ENCODE measurements around the gene TMCO6.

DNA sequence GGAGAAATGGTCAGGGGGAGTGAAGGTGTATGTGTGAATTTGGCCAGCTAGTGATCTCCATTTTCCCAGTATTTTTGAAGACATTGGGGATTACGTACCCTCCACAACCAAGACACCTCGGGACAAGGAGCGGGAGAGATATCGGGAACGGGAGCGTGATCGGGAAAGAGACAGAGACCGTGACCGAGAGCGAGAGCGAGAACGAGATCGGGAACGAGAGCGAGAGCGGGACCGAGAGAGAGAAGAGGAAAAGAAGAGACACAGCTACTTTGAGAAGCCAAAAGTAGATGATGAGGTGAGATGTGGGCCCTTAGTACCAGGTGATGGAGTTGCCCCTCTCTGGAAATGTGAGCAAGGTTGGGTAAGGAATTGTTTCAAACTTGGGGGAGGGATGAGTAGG is 19.6 kb downstream of the TMCO6 start:
- TF ChIP-seq, protein P1, sequence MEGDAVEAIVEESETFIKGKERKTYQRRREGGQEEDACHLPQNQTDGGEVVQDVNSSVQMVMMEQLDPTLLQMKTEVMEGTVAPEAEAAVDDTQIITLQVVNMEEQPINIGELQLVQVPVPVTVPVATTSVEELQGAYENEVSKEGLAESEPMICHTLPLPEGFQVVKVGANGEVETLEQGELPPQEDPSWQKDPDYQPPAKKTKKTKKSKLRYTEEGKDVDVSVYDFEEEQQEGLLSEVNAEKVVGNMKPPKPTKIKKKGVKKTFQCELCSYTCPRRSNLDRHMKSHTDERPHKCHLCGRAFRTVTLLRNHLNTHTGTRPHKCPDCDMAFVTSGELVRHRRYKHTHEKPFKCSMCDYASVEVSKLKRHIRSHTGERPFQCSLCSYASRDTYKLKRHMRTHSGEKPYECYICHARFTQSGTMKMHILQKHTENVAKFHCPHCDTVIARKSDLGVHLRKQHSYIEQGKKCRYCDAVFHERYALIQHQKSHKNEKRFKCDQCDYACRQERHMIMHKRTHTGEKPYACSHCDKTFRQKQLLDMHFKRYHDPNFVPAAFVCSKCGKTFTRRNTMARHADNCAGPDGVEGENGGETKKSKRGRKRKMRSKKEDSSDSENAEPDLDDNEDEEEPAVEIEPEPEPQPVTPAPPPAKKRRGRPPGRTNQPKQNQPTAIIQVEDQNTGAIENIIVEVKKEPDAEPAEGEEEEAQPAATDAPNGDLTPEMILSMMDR (conservative IDR thresholded peaks at IDR 0.05; ENCODE audit: low read depth in 2 of 2), result no peak
- TF ChIP-seq POLR2AphosphoS5 (IDR thresholded peaks at IDR 0.05; ENCODE audit: low read depth) (no peak), EZH2phosphoT487 (IDR thresholded peaks at IDR 0.05; ENCODE audit: unreplicated experiment) (no peak), ZNF114 (CRISPR knock-in tag; IDR thresholded peaks at IDR 0.05) (no peak), JUNB (IDR thresholded peaks at IDR 0.05; ENCODE audit: unreplicated experiment) (no peak), EZH2 (IDR thresholded peaks at IDR 0.05; ENCODE audit: low read depth, unreplicated experiment) (no peak), CREB1 (CRISPR knock-in tag; IDR thresholded peaks at IDR 0.05; ENCODE audit: low read depth) (no peak), STAT1 (IDR thresholded peaks at IDR 0.05; ENCODE audit: unreplicated experiment) (no peak)
- TF ChIP-seq, protein P2, sequence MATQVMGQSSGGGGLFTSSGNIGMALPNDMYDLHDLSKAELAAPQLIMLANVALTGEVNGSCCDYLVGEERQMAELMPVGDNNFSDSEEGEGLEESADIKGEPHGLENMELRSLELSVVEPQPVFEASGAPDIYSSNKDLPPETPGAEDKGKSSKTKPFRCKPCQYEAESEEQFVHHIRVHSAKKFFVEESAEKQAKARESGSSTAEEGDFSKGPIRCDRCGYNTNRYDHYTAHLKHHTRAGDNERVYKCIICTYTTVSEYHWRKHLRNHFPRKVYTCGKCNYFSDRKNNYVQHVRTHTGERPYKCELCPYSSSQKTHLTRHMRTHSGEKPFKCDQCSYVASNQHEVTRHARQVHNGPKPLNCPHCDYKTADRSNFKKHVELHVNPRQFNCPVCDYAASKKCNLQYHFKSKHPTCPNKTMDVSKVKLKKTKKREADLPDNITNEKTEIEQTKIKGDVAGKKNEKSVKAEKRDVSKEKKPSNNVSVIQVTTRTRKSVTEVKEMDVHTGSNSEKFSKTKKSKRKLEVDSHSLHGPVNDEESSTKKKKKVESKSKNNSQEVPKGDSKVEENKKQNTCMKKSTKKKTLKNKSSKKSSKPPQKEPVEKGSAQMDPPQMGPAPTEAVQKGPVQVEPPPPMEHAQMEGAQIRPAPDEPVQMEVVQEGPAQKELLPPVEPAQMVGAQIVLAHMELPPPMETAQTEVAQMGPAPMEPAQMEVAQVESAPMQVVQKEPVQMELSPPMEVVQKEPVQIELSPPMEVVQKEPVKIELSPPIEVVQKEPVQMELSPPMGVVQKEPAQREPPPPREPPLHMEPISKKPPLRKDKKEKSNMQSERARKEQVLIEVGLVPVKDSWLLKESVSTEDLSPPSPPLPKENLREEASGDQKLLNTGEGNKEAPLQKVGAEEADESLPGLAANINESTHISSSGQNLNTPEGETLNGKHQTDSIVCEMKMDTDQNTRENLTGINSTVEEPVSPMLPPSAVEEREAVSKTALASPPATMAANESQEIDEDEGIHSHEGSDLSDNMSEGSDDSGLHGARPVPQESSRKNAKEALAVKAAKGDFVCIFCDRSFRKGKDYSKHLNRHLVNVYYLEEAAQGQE (IDR thresholded peaks at IDR 0.05; ENCODE audit: unreplicated experiment), result no peak
- TF ChIP-seq, protein P3, sequence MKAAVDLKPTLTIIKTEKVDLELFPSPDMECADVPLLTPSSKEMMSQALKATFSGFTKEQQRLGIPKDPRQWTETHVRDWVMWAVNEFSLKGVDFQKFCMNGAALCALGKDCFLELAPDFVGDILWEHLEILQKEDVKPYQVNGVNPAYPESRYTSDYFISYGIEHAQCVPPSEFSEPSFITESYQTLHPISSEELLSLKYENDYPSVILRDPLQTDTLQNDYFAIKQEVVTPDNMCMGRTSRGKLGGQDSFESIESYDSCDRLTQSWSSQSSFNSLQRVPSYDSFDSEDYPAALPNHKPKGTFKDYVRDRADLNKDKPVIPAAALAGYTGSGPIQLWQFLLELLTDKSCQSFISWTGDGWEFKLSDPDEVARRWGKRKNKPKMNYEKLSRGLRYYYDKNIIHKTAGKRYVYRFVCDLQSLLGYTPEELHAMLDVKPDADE (IDR thresholded peaks at IDR 0.05), result no peak
- TF ChIP-seq, protein P4, sequence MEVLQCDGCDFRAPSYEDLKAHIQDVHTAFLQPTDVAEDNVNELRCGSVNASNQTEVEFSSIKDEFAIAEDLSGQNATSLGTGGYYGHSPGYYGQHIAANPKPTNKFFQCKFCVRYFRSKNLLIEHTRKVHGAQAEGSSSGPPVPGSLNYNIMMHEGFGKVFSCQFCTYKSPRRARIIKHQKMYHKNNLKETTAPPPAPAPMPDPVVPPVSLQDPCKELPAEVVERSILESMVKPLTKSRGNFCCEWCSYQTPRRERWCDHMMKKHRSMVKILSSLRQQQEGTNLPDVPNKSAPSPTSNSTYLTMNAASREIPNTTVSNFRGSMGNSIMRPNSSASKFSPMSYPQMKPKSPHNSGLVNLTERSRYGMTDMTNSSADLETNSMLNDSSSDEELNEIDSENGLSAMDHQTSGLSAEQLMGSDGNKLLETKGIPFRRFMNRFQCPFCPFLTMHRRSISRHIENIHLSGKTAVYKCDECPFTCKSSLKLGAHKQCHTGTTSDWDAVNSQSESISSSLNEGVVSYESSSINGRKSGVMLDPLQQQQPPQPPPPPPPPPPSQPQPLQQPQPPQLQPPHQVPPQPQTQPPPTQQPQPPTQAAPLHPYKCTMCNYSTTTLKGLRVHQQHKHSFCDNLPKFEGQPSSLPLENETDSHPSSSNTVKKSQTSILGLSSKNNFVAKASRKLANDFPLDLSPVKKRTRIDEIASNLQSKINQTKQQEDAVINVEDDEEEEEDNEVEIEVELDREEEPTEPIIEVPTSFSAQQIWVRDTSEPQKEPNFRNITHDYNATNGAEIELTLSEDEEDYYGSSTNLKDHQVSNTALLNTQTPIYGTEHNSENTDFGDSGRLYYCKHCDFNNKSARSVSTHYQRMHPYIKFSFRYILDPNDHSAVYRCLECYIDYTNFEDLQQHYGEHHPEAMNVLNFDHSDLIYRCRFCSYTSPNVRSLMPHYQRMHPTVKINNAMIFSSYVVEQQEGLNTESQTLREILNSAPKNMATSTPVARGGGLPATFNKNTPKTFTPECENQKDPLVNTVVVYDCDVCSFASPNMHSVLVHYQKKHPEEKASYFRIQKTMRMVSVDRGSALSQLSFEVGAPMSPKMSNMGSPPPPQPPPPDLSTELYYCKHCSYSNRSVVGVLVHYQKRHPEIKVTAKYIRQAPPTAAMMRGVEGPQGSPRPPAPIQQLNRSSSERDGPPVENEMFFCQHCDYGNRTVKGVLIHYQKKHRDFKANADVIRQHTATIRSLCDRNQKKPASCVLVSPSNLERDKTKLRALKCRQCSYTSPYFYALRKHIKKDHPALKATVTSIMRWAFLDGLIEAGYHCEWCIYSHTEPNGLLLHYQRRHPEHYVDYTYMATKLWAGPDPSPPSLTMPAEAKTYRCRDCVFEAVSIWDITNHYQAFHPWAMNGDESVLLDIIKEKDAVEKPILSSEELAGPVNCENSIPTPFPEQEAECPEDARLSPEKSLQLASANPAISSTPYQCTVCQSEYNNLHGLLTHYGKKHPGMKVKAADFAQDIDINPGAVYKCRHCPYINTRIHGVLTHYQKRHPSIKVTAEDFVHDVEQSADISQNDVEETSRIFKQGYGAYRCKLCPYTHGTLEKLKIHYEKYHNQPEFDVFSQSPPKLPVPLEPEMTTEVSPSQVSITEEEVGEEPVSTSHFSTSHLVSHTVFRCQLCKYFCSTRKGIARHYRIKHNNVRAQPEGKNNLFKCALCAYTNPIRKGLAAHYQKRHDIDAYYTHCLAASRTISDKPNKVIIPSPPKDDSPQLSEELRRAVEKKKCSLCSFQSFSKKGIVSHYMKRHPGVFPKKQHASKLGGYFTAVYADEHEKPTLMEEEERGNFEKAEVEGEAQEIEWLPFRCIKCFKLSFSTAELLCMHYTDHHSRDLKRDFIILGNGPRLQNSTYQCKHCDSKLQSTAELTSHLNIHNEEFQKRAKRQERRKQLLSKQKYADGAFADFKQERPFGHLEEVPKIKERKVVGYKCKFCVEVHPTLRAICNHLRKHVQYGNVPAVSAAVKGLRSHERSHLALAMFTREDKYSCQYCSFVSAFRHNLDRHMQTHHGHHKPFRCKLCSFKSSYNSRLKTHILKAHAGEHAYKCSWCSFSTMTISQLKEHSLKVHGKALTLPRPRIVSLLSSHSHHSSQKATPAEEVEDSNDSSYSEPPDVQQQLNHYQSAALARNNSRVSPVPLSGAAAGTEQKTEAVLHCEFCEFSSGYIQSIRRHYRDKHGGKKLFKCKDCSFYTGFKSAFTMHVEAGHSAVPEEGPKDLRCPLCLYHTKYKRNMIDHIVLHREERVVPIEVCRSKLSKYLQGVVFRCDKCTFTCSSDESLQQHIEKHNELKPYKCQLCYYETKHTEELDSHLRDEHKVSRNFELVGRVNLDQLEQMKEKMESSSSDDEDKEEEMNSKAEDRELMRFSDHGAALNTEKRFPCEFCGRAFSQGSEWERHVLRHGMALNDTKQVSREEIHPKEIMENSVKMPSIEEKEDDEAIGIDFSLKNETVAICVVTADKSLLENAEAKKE (CRISPR knock-in tag; IDR thresholded peaks at IDR 0.05), result no peak

Data from GM23338 (cell line).